Right lobe of liver (tissue), 6 donors: ENCODE results near the gene CTNNB1. TPM values are rescaled to one million over a fixed set of nuclear protein-coding genes. Genes with fewer than 3 reads are reported as not detected.

ENCODE experiments used
- ATAC-seq, 4 donors: fragments of 200-7000 bp; cut with Tn5 transposase; one replicate each; pipeline ENCODE4 v1.9.1; 2020; ENCODE audit warnings: mild to moderate bottlenecking in 4 of 4, moderate library complexity in 4 of 4
- DNase-seq, 3 donors: peaks; one replicate each; pipeline ENCODE4 v3.0.0-alpha.2; 2020
- H3K27ac ChIP-seq, 3 donors: fragments of 200-600 bp; one replicate each; pipeline ENCODE4 v1.8.0; 2022
- H3K27me3 ChIP-seq, 2 donors: fragments of 200-600 bp; one replicate each; pipeline ENCODE4 v1.8.0; 2022
- H3K36me3 ChIP-seq, 4 donors: fragments of 200-600 bp; sonication (generic) in 1 of 4; one replicate each; pipeline versions ENCODE4 v1.5.1 to v1.8.0; 2017 to 2022; ENCODE audit warnings: control low read depth in 1 of 4
- H3K4me1 ChIP-seq, 4 donors: fragments of 200-600 bp; sonication (generic) in 1 of 4; one replicate each; pipeline versions ENCODE4 v1.5.1 to v1.8.0; 2017 to 2022; ENCODE audit warnings: control low read depth in 1 of 4
- H3K4me3 ChIP-seq, 3 donors: fragments of 200-600 bp; one replicate each; pipeline ENCODE4 v1.8.0; 2022
- H3K9me3 ChIP-seq, 4 donors: fragments of 200-600 bp; sonication (generic) in 1 of 4; one replicate each; pipeline versions ENCODE4 v1.5.1 to v1.8.0; 2017 to 2022; ENCODE audit warnings: control low read depth in 1 of 4
- POLR2A ChIP-seq: fragments of 450-650 bp; IDR thresholded peaks from one replicate; pipeline ENCODE4 v1.6.1; 2017; ENCODE audit warnings: antibody characterized with exemption, mild to moderate bottlenecking
- WGBS: methylation state at CpG from one replicate; pipeline ENCODE4 v1.1.6; 2018; ENCODE audit warnings: low coverage, low lambda C conversion rate; ENCODE audit not compliant: insufficient coverage; ENCODE audit errors: missing lambda C conversion rate; 5-methylcytosine and 5-hydroxymethylcytosine counted together
- intact Hi-C, 2 donors: fragments of 100-400 bp; cut with DNase I; formaldehyde crosslinking; loops; one replicate each; pipeline versions ENCODE4 v1.11.2 to v1.14.1; 2022
- total RNA-seq, 6 experiments: library from RNA; depleted of rRNA in 2 of 6; stranded (reverse); fragments of >200 nt in 2 of 6; fragmentation: NEBNext Ultra II Directional in 3 of 6; extraction: Animal tissue kit (Norgen Biotek cat#: 25700) in 3 of 6; gene quantifications; one replicate each; pipeline versions ENCODE4 v1.1.0 to v1.2.4, GENCODE V29; 2016 to 2023
- TF ChIP-seq, protein P1 (sequence below), 4 donors: fragments of 200-600 bp in 3 of 4; fragments of 450-650 bp in 1 of 4; IDR thresholded peaks; one replicate each; pipeline versions ENCODE4 v1.5.1 to v1.8.0; 2016 to 2022; ENCODE audit warnings: antibody characterized with exemption in 4 of 4, mild to moderate bottlenecking in 2 of 4
- donor health status: DM: no; HTN: yes; CAD: no.
- donor health status: DM: no; HTN: no; CAD: no.
- donor health status: DM: no; HTN: no; CAD: no.
- donor health status: DM: no; HTN: yes; CAD: no.
- donor health status: DM: no; HTN: yes; CAD: no.

Gene CTNNB1
- total RNA-seq, 6 experiments from 2014 or later: 107 to 160 (median 138) TPM

DNA sequence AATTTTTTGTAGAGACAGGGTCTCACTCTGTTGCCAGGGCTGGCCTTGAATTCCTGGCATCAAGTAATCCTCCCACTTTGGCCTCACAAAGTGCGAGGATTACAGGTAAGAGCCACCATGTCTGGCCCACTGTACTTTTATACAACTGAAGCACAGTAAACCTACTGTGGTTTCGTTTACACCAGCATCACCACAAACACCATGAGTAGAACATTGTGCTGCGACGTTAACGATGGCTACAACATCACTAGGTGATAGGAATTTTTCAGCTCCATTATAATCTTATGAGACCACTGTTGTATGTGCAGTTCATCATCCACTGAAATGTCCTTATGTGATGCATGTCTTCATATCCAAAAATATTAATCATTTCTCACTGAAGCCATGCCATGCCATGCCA lies 11.7 kb downstream of the CTNNB1 start:
- intact Hi-C loops: no loop called here
- Histone ChIP-seq H3K27ac (no peak overlapping the region), H3K4me3 (no peak overlapping the region), H3K27me3 (no peaks in the 10 kb centered on the region), H3K36me3 (no peaks in the 10 kb centered on the region), H3K4me1 (peaks cover 0 to 38% (median 10%) of the 10 kb centered on the region in 4 donors), H3K9me3 (no peaks in the 10 kb centered on the region)
- ATAC-seq: no peak
- DNase-seq: no peak
- WGBS: 93% methylated on average over 5 of the region's 5 CpGs
- no peak for TF ChIP-seq POLR2A
- TF ChIP-seq, protein P1, sequence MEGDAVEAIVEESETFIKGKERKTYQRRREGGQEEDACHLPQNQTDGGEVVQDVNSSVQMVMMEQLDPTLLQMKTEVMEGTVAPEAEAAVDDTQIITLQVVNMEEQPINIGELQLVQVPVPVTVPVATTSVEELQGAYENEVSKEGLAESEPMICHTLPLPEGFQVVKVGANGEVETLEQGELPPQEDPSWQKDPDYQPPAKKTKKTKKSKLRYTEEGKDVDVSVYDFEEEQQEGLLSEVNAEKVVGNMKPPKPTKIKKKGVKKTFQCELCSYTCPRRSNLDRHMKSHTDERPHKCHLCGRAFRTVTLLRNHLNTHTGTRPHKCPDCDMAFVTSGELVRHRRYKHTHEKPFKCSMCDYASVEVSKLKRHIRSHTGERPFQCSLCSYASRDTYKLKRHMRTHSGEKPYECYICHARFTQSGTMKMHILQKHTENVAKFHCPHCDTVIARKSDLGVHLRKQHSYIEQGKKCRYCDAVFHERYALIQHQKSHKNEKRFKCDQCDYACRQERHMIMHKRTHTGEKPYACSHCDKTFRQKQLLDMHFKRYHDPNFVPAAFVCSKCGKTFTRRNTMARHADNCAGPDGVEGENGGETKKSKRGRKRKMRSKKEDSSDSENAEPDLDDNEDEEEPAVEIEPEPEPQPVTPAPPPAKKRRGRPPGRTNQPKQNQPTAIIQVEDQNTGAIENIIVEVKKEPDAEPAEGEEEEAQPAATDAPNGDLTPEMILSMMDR (IDR thresholded peaks at IDR 0.05): no peak

DNA sequence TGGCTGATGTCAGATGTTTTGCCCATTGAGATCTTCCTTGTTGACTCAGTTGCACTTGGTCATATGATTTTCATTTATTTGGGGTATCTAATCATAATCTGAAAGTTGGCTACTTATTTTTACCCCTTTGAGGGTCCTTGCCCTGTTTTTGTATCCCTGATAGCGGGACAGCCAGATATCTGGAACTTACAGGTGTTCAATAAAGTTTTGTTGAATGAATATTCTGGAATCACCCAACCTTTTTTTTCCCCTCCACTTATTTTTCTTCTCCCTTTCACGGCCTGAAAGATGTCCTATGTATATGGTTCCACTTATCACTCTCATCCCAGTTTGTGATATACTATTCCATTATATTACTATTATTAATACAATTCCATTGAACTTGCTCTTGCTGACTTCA lies 12.8 kb downstream of the CTNNB1 start:
- Histone ChIP-seq H3K4me3 (no peak overlapping the region), H3K27ac (no peak overlapping the region), H3K4me1 (peaks cover 0 to 43% (median 12%) of the 10 kb centered on the region in 4 donors), H3K36me3 (no peaks in the 10 kb centered on the region), H3K27me3 (no peaks in the 10 kb centered on the region), H3K9me3 (no peaks in the 10 kb centered on the region)
- TF ChIP-seq, protein P1 (IDR thresholded peaks at IDR 0.05): no peak
- TF ChIP-seq POLR2A: no peak
- DNase-seq (no peak), ATAC-seq (no peak)
- 86% methylated on average over 2 of the region's 2 CpGs for WGBS
- intact Hi-C loops: no loop called here

DNA sequence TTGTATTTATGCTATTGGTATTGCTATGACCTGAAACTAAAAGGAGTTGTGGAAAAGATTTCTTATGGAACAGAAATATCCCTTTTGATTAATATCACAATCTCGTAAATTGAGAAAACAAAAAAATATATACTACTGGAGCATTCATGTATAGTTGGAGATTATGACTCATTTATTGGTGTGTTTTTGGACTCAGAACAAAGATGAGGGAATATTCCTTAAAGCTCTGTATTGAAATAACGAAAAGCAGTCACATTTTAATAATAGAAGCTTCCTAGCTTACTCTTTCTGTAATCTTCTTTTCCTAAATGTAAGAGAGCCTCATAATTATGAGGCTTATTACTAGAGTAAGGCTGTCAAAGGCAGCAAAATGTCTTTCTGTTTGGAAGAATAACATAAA lies 14.3 kb downstream of the CTNNB1 start:
- intact Hi-C loops: no loop called here
- WGBS: 82% methylated on average over 2 of the region's 2 CpGs
- H3K9me3 ChIP-seq: no peaks in the 10 kb centered on the region
- TF ChIP-seq, protein P1 (IDR thresholded peaks at IDR 0.05): no peak
- no peak for TF ChIP-seq POLR2A
- H3K27ac ChIP-seq: no peak overlapping the region
- ATAC-seq: no peak
- no peaks in the 10 kb centered on the region for H3K36me3 ChIP-seq
- no peaks in the 10 kb centered on the region for H3K27me3 ChIP-seq
- H3K4me3 ChIP-seq: no peak overlapping the region
- peaks cover 0 to 47% (median 11%) of the 10 kb centered on the region in 4 donors for H3K4me1 ChIP-seq
- DNase-seq: no peak

DNA sequence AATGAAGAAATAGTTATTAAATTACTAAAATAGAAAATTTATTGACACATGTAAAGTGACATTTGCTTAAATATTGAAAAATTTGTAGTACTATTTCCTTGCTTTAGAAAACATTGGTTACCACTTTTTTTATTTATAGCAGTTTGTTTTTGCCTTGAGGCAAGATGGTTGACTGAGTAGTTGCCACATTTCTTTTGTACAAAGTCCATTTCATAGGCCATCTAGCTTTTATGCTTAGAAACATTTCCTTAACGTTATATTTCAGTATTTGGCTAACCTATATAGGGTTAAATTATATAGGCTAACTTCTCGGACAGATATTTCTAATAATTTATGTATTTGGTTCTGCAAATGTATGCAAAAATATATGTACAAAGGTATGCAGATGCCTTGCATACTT lies 17.1 kb downstream of the CTNNB1 start:
- intact Hi-C loops: no loop called here
- Histone ChIP-seq H3K27ac (no peak overlapping the region), H3K9me3 (no peaks in the 10 kb centered on the region), H3K27me3 (no peaks in the 10 kb centered on the region), H3K36me3 (no peaks in the 10 kb centered on the region), H3K4me1 (peaks cover 0 to 50% (median 15%) of the 10 kb centered on the region in 4 donors), H3K4me3 (no peak overlapping the region)
- 42% methylated on average over 2 of the region's 2 CpGs for WGBS
- DNase-seq: no peak
- no peak for TF ChIP-seq POLR2A
- TF ChIP-seq, protein P1 (IDR thresholded peaks at IDR 0.05): no peak
- ATAC-seq: no peak

DNA sequence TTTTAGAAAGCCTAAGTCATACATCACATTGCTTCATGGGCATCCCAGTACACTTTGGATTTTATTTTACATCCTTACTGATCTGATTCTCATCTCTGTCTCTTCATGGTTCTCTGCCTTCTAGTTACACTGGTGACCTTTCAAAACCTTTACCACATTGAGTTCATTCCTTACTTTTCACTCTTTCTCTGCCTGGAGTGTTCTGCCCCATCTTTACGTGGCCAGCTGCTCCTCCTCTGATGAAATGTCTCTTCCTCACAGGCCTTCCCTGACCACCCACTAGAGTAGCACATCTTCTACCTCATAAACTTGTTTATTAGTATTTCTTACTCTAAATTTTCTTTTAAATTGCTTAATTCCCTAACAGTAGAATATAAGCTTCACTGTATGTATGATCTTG lies 17.7 kb downstream of the CTNNB1 start:
- no peaks in the 10 kb centered on the region for H3K36me3 ChIP-seq
- TF ChIP-seq POLR2A: no peak
- TF ChIP-seq, protein P1 (IDR thresholded peaks at IDR 0.05): no peak
- intact Hi-C loops: no loop called here
- no peak for DNase-seq
- H3K4me1 ChIP-seq: peaks cover 0 to 56% (median 17%) of the 10 kb centered on the region in 4 donors
- H3K27me3 ChIP-seq: no peaks in the 10 kb centered on the region
- 60% methylated on average over 1 of the region's 1 CpG for WGBS
- peak in 1 of 4 donors; percentile 19 for ATAC-seq
- H3K27ac ChIP-seq: no peak overlapping the region
- H3K9me3 ChIP-seq: no peaks in the 10 kb centered on the region
- H3K4me3 ChIP-seq: no peak overlapping the region
